Central memory CD8-positive, alpha-beta T cell (primary cell): ENCODE data around the gene APOL5.
"Not testable (repeated sequence)": the region's sequence is repeated elsewhere in the genome, so short reads cannot be mapped to it uniquely, and the experiment has no call there.

Experiments used
- ATAC-seq: fragments of 150-1000 bp; cut with Tn5 transposase; replicated peaks from 2 replicates; pipeline ENCODE4 v1.10.0; 2022; ENCODE audit warnings: mild to moderate bottlenecking, moderate FRiP score, moderate number of reproducible peaks; ENCODE audit not compliant: poor library complexity, severe bottlenecking; ENCODE audit errors: extremely low read depth
- DNase-seq, 2 donors: peaks; one replicate each; pipeline ENCODE4 v3.0.0; 2021; ENCODE audit warnings: low spot score in 2 of 2
- H3K27ac Mint-ChIP-seq: one replicate; pipeline ENCODE4 v1.8.0; 2022; ENCODE audit warnings: low read depth, mild to moderate bottlenecking, moderate library complexity, mixed read lengths
- H3K27me3 Mint-ChIP-seq: one replicate; pipeline ENCODE4 v1.8.0; 2022; ENCODE audit warnings: mixed read lengths
- H3K36me3 Mint-ChIP-seq: one replicate; pipeline ENCODE4 v1.8.0; 2022; ENCODE audit warnings: mild to moderate bottlenecking, moderate library complexity, mixed read lengths; ENCODE audit not compliant: insufficient read depth
- H3K4me1 Mint-ChIP-seq: one replicate; pipeline ENCODE4 v1.8.0; 2022; ENCODE audit warnings: mixed read lengths
- H3K4me3 Mint-ChIP-seq: one replicate; pipeline ENCODE4 v1.8.0; 2022; ENCODE audit warnings: mild to moderate bottlenecking, moderate library complexity, mixed read lengths
- H3K9me3 Mint-ChIP-seq: one replicate; pipeline ENCODE4 v1.8.0; 2022; ENCODE audit warnings: mixed read lengths

APOL5 gene

GRCh38 chr22:35717572-35717971 is at the start of gene APOL5:
TSS of gene APOL5 (plus strand) at chr22:35717872. CDS start at chr22:35717872, 0 bp downstream.
- Mint-ChIP-seq H3K9me3 (peaks cover 8% of the 10 kb centered on the region), H3K27me3 (peaks cover 30% of the 10 kb centered on the region), H3K4me1 (no peaks in the 10 kb centered on the region), H3K36me3 (no peaks in the 10 kb centered on the region), H3K4me3 (no peak within 1 kb of the TSS), H3K27ac (no peak within 1 kb of the TSS)
- ATAC-seq = no peak
- no peak for DNase-seq

- Mint-ChIP-seq H3K27ac (no peak overlapping the region), H3K36me3 (peaks cover 3% of the 10 kb centered on the region), H3K9me3 (no peaks in the 10 kb centered on the region), H3K4me1 (no peaks in the 10 kb centered on the region), H3K27me3 (no peaks in the 10 kb centered on the region), H3K4me3 (no peak overlapping the region)
- no peak for DNase-seq
- ATAC-seq = no peak
Observed at GRCh38 chr22:35674335-35674734, 43.3 kb upstream of the APOL5 start.

- not testable (repeated sequence) for H3K36me3 Mint-ChIP-seq, H3K4me3 Mint-ChIP-seq, H3K9me3 Mint-ChIP-seq, H3K27me3 Mint-ChIP-seq, H3K27ac Mint-ChIP-seq, ATAC-seq, DNase-seq, H3K4me1 Mint-ChIP-seq
Observed at GRCh38 chr22:35676065-35676464, 41.6 kb upstream of the APOL5 start.

- Mint-ChIP-seq H3K27ac (no peak overlapping the region), H3K36me3 (peaks cover 3% of the 10 kb centered on the region), H3K4me3 (no peak overlapping the region), H3K9me3 (no peaks in the 10 kb centered on the region), H3K27me3 (no peaks in the 10 kb centered on the region), H3K4me1 (peaks cover 6% of the 10 kb centered on the region)
- ATAC-seq (no peak), DNase-seq (no peak)
Observed at GRCh38 chr22:35677460-35678187, 40.0 kb upstream of the APOL5 start.

- Mint-ChIP-seq H3K9me3 (no peaks in the 10 kb centered on the region), H3K36me3 (peaks cover 3% of the 10 kb centered on the region), H3K4me3 (no peak overlapping the region), H3K27me3 (no peaks in the 10 kb centered on the region), H3K4me1 (peaks cover 6% of the 10 kb centered on the region), H3K27ac (no peak overlapping the region)
- DNase-seq = no peak
- ATAC-seq = no peak
Observed at GRCh38 chr22:35678836-35679235, 38.8 kb upstream of the APOL5 start.

GRCh38 chr22:35679492-35679891 is 38.2 kb upstream of the APOL5 start:
- not testable (repeated sequence) for H3K9me3 Mint-ChIP-seq, H3K4me1 Mint-ChIP-seq, H3K36me3 Mint-ChIP-seq, ATAC-seq, H3K4me3 Mint-ChIP-seq, DNase-seq, H3K27me3 Mint-ChIP-seq, H3K27ac Mint-ChIP-seq

- ATAC-seq (no peak), DNase-seq (no peak)
- Mint-ChIP-seq H3K4me1 (peaks cover 6% of the 10 kb centered on the region), H3K36me3 (peaks cover 3% of the 10 kb centered on the region), H3K27me3 (no peaks in the 10 kb centered on the region), H3K27ac (no peak overlapping the region), H3K9me3 (no peaks in the 10 kb centered on the region), H3K4me3 (no peak overlapping the region)
Observed at GRCh38 chr22:35681454-35682052, 36.1 kb upstream of the APOL5 start.

- Mint-ChIP-seq H3K9me3 (no peaks in the 10 kb centered on the region), H3K27me3 (no peaks in the 10 kb centered on the region), H3K4me3 (no peak overlapping the region), H3K27ac (peak overlapping the region; percentile 0), H3K4me1 (peaks cover 6% of the 10 kb centered on the region), H3K36me3 (peaks cover 3% of the 10 kb centered on the region)
- ATAC-seq = no peak
- DNase-seq = no peak
Observed at GRCh38 chr22:35683560-35683959, 34.1 kb upstream of the APOL5 start.

DNA sequence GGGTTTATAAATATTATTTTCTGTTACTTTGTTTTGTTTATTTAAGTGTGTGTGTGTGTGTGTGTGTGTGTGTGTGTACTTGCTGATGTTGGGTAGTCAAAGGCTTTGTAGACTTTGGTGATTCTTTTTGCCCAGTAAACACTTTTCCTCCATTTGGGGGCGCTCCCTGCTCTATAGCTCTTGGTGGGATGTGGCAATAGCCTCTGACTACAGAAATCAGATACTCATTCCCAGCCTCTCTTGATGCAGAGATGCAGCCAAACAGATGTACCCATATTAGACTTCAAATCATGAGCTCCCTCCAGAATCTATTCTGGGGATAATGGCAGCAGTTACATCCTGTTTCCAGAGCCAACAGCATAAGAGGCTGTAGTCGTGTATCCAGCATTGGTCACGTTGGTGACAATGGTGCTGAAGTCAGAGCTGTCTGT is 33.4 kb upstream of the APOL5 start:
- DNase-seq = no peak
- Mint-ChIP-seq H3K27ac (peak overlapping the region; percentile 0), H3K4me1 (peaks cover 6% of the 10 kb centered on the region), H3K36me3 (no peaks in the 10 kb centered on the region), H3K9me3 (no peaks in the 10 kb centered on the region), H3K27me3 (no peaks in the 10 kb centered on the region), H3K4me3 (no peak overlapping the region)
- ATAC-seq = no peak

GRCh38 chr22:35684732-35685131 is 32.9 kb upstream of the APOL5 start:
- peaks cover 2% of the 10 kb centered on the region for H3K4me1 Mint-ChIP-seq
- H3K9me3 Mint-ChIP-seq = no peaks in the 10 kb centered on the region
- no peaks in the 10 kb centered on the region for H3K27me3 Mint-ChIP-seq
- DNase-seq (no peak), ATAC-seq (no peak)
- H3K4me3 Mint-ChIP-seq = no peak overlapping the region
- no peaks in the 10 kb centered on the region for H3K36me3 Mint-ChIP-seq
- no peak overlapping the region for H3K27ac Mint-ChIP-seq

DNA sequence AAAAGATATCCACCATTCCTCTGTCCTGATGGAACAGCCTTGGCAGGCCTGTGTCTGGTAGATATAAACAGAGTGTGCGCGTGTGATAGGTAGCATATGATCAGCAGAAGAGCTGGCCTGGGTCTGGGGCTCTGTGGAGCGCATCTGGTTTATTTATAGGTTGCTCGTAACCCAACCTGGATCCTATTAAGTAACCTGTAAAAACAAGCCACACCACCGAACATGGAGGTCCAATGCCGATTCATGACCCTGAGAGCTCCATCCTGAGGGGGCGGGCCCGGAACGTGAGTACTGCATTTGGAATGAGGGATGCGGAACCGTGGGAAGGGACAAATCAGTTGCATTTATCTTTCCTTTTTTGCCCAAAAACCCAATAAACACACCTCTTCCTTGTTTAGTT is 31.9 kb upstream of the APOL5 start:
- Mint-ChIP-seq H3K27ac (no peak overlapping the region), H3K4me1 (no peaks in the 10 kb centered on the region), H3K9me3 (no peaks in the 10 kb centered on the region), H3K27me3 (no peaks in the 10 kb centered on the region), H3K4me3 (no peak overlapping the region), H3K36me3 (no peaks in the 10 kb centered on the region)
- DNase-seq (no peak), ATAC-seq (no peak)

- no peak overlapping the region for H3K4me3 Mint-ChIP-seq
- no peaks in the 10 kb centered on the region for H3K36me3 Mint-ChIP-seq
- no peak overlapping the region for H3K27ac Mint-ChIP-seq
- no peaks in the 10 kb centered on the region for H3K4me1 Mint-ChIP-seq
- ATAC-seq (no peak), DNase-seq (no peak)
- no peaks in the 10 kb centered on the region for H3K9me3 Mint-ChIP-seq
- no peaks in the 10 kb centered on the region for H3K27me3 Mint-ChIP-seq
Observed at GRCh38 chr22:35686298-35686697, 31.4 kb upstream of the APOL5 start.

- Mint-ChIP-seq H3K4me3 (no peak overlapping the region), H3K36me3 (no peaks in the 10 kb centered on the region), H3K27me3 (no peaks in the 10 kb centered on the region), H3K4me1 (no peaks in the 10 kb centered on the region), H3K27ac (no peak overlapping the region), H3K9me3 (no peaks in the 10 kb centered on the region)
- ATAC-seq = no peak
- DNase-seq = no peak
Observed at GRCh38 chr22:35687461-35687860, 30.2 kb upstream of the APOL5 start.
